ENCODE data around the gene C22orf42.
A peak's percentile ranks its signal among the peaks of the same experiment; 100 is the strongest.
"Not testable (repeated sequence)": the region's sequence is repeated elsewhere in the genome, so short reads cannot be mapped to it uniquely, and the experiment has no call there.

C22orf42 gene

GRCh38 chr22:32185821-32186220, 26.7 kb upstream of the C22orf42 start:
- DNase-seq (ENCODE audit: low spot score): no peak

- DNase-seq (ENCODE audit: low spot score): no peak
These were observed 24.5 kb upstream of the C22orf42 start for GRCh38 chr22:32183625-32184024.

GRCh38 chr22:32181043-32181442, 21.9 kb upstream of the C22orf42 start:
- DNase-seq (ENCODE audit: low spot score): no peak

GRCh38 chr22:32177221-32177765, 18.2 kb upstream of the C22orf42 start:
- no peak for DNase-seq (ENCODE audit: low spot score)

GRCh38 chr22:32175683-32176644, 16.9 kb upstream of the C22orf42 start:
- no peak for DNase-seq (ENCODE audit: low spot score)

- no peak for DNase-seq (ENCODE audit: low spot score)
These were observed 16.0 kb upstream of the C22orf42 start for GRCh38 chr22:32175115-32175514.

GRCh38 chr22:32165681-32166080, 6.6 kb upstream of the C22orf42 start:
- no peak for DNase-seq (ENCODE audit: low spot score)

- no peak for DNase-seq (ENCODE audit: low spot score)
These were observed 5.2 kb upstream of the C22orf42 start for GRCh38 chr22:32164075-32164860.

- DNase-seq (ENCODE audit: low spot score): not testable (repeated sequence)
These were observed 1.3 kb upstream of the C22orf42 start for GRCh38 chr22:32160411-32160810.

GRCh38 chr22:32157632-32158031, 1.5 kb downstream of the C22orf42 start:
- not testable (repeated sequence) for DNase-seq (ENCODE audit: low spot score)

GRCh38 chr22:32154727-32155126, 4.4 kb downstream of the C22orf42 start:
- not testable (repeated sequence) for DNase-seq (ENCODE audit: low spot score)

- not testable (repeated sequence) for DNase-seq (ENCODE audit: low spot score)
These were observed 7.5 kb downstream of the C22orf42 start for GRCh38 chr22:32151641-32152040.

GRCh38 chr22:32150647-32151046, 8.5 kb downstream of the C22orf42 start:
- DNase-seq (ENCODE audit: low spot score): not testable (repeated sequence)

- not testable (repeated sequence) for DNase-seq (ENCODE audit: low spot score)
These were observed 10.7 kb downstream of the C22orf42 start for GRCh38 chr22:32148372-32148771.

- not testable (repeated sequence) for DNase-seq (ENCODE audit: low spot score)
These were observed 12.0 kb downstream of the C22orf42 start for GRCh38 chr22:32147128-32147527.

GRCh38 chr22:32144496-32145274, 14.4 kb downstream of the C22orf42 start:
- DNase-seq (ENCODE audit: low spot score): no peak

GRCh38 chr22:32142600-32142999, 16.5 kb downstream of the C22orf42 start:
- no peak for DNase-seq (ENCODE audit: low spot score)

GRCh38 chr22:32140688-32141087, 18.4 kb downstream of the C22orf42 start:
- DNase-seq (ENCODE audit: low spot score): not testable (repeated sequence)

GRCh38 chr22:32138576-32138975, 20.5 kb downstream of the C22orf42 start:
- not testable (repeated sequence) for DNase-seq (ENCODE audit: low spot score)

GRCh38 chr22:32137731-32138324, 21.3 kb downstream of the C22orf42 start:
- peak; percentile 63 for DNase-seq (ENCODE audit: low spot score)

- not testable (repeated sequence) for DNase-seq (ENCODE audit: low spot score)
These were observed 22.2 kb downstream of the C22orf42 start for GRCh38 chr22:32136881-32137280.

All from LoVo (cell line).